OCI-LY7 (cell line): ENCODE data around the gene SNAP47.

Experiments used
- CTCF ChIP-seq: fragments of 200-600 bp; sonication (generic); conservative IDR thresholded peaks from 2 replicates; pipeline ENCODE4 v1.5.1; 2014; ENCODE audit warnings: mild to moderate bottlenecking, antibody characterized with exemption, low read length, moderate library complexity, mixed read lengths
- EZH2phosphoT487 ChIP-seq: fragments of 200-600 bp; sonication (generic); IDR thresholded peaks from 2 replicates; pipeline ENCODE4 v1.6.1; 2018; ENCODE audit warnings: low read depth, borderline replicate concordance, mild to moderate bottlenecking, mixed run types, antibody characterized with exemption, low read length, moderate library complexity, mixed read lengths

GRCh38 chr1:227754958-227755357 lies 19.7 kb downstream of the SNAP47 start:
- TF ChIP-seq EZH2phosphoT487 (no peak), CTCF (no peak)
